ENCODE measurements around the gene PDZD2.

The PDZD2 gene

GRCh38 chr5:31702712-31703111 lies 63.8 kb downstream of the PDZD2 start:
- Histone ChIP-seq H4K20me1 (ENCODE audit: insufficient read depth, low read length) (no peaks in the 10 kb centered on the region), H3K9ac (ENCODE audit: low read depth, low read length) (no peak overlapping the region), H3K27ac (ENCODE audit: low read length) (no peak overlapping the region), H3K9me3 (ENCODE audit: insufficient read depth, low read length, severe bottlenecking) (no peaks in the 10 kb centered on the region), H3K79me2 (ENCODE audit: insufficient read depth, low read length) (no peaks in the 10 kb centered on the region), H3K36me3 (ENCODE audit: insufficient read depth, low read length) (no peaks in the 10 kb centered on the region), H3K4me2 (ENCODE audit: insufficient read depth, low read length) (no peak overlapping the region), H3K4me1 (ENCODE audit: insufficient read depth, low read length) (no peaks in the 10 kb centered on the region), H2AFZ (ENCODE audit: low read depth, low read length) (no peak overlapping the region), H3K27me3 (ENCODE audit: insufficient read depth, low read length, poor library complexity) (peaks cover 10% of the 10 kb centered on the region), H3K4me3 (ENCODE audit: low read depth in 1 of 2, low read length in 2 of 2) (no peak overlapping the region)
- no peak for DNase-seq
- ATAC-seq (ENCODE audit: insufficient read depth, low read depth), result no peak
- TF ChIP-seq CTCF (IDR thresholded peaks at IDR 0.05; ENCODE audit: borderline replicate concordance, extremely low read depth, low read length, poor library complexity, severe bottlenecking) (no peak), EZH2 (IDR thresholded peaks at IDR 0.05; ENCODE audit: borderline replicate concordance, low read depth, low read length, severe bottlenecking) (no peak)

- H3K9ac ChIP-seq (ENCODE audit: low read depth, low read length), result no peak overlapping the region
These were observed 64.8 kb downstream of the PDZD2 start for GRCh38 chr5:31703757-31704156.

GRCh38 chr5:31706186-31706585 lies 67.3 kb downstream of the PDZD2 start:
- no peak overlapping the region for H3K4me2 ChIP-seq (ENCODE audit: insufficient read depth, low read length)
- DNase-seq (no peak), ATAC-seq (ENCODE audit: insufficient read depth, low read depth) (no peak)
- no peaks in the 10 kb centered on the region for H4K20me1 ChIP-seq (ENCODE audit: insufficient read depth, low read length)
- H3K9me3 ChIP-seq (ENCODE audit: insufficient read depth, low read length, severe bottlenecking), result no peaks in the 10 kb centered on the region
- H3K4me3 ChIP-seq (ENCODE audit: low read depth in 1 of 2, low read length in 2 of 2), result no peak overlapping the region
- H3K4me1 ChIP-seq (ENCODE audit: insufficient read depth, low read length), result no peaks in the 10 kb centered on the region
- H3K27ac ChIP-seq (ENCODE audit: low read length), result no peak overlapping the region
- no peaks in the 10 kb centered on the region for H3K79me2 ChIP-seq (ENCODE audit: insufficient read depth, low read length)
- no peaks in the 10 kb centered on the region for H3K36me3 ChIP-seq (ENCODE audit: insufficient read depth, low read length)
- TF ChIP-seq CTCF (IDR thresholded peaks at IDR 0.05; ENCODE audit: borderline replicate concordance, extremely low read depth, low read length, poor library complexity, severe bottlenecking) (no peak), EZH2 (IDR thresholded peaks at IDR 0.05; ENCODE audit: borderline replicate concordance, low read depth, low read length, severe bottlenecking) (no peak)
- no peak overlapping the region for H3K9ac ChIP-seq (ENCODE audit: low read depth, low read length)
- no peak overlapping the region for H2AFZ ChIP-seq (ENCODE audit: low read depth, low read length)
- H3K27me3 ChIP-seq (ENCODE audit: insufficient read depth, low read length, poor library complexity), result peaks cover 5% of the 10 kb centered on the region

More at GRCh38 chr5:31703757-31704156, 64.8 kb downstream of the PDZD2 start:
- no peak for ATAC-seq (ENCODE audit: insufficient read depth, low read depth)
- H3K4me3 ChIP-seq (ENCODE audit: low read depth in 1 of 2, low read length in 2 of 2), result no peak overlapping the region
- H2AFZ ChIP-seq (ENCODE audit: low read depth, low read length), result no peak overlapping the region
- no peak for DNase-seq
- no peak overlapping the region for H3K27ac ChIP-seq (ENCODE audit: low read length)
- H3K4me2 ChIP-seq (ENCODE audit: insufficient read depth, low read length), result no peak overlapping the region
- no peaks in the 10 kb centered on the region for H3K9me3 ChIP-seq (ENCODE audit: insufficient read depth, low read length, severe bottlenecking)
- no peaks in the 10 kb centered on the region for H4K20me1 ChIP-seq (ENCODE audit: insufficient read depth, low read length)
- TF ChIP-seq EZH2 (IDR thresholded peaks at IDR 0.05; ENCODE audit: borderline replicate concordance, low read depth, low read length, severe bottlenecking) (no peak), CTCF (IDR thresholded peaks at IDR 0.05; ENCODE audit: borderline replicate concordance, extremely low read depth, low read length, poor library complexity, severe bottlenecking) (no peak)
- H3K4me1 ChIP-seq (ENCODE audit: insufficient read depth, low read length), result no peaks in the 10 kb centered on the region
- no peaks in the 10 kb centered on the region for H3K79me2 ChIP-seq (ENCODE audit: insufficient read depth, low read length)
- no peaks in the 10 kb centered on the region for H3K36me3 ChIP-seq (ENCODE audit: insufficient read depth, low read length)
- peaks cover 10% of the 10 kb centered on the region for H3K27me3 ChIP-seq (ENCODE audit: insufficient read depth, low read length, poor library complexity)

DNA sequence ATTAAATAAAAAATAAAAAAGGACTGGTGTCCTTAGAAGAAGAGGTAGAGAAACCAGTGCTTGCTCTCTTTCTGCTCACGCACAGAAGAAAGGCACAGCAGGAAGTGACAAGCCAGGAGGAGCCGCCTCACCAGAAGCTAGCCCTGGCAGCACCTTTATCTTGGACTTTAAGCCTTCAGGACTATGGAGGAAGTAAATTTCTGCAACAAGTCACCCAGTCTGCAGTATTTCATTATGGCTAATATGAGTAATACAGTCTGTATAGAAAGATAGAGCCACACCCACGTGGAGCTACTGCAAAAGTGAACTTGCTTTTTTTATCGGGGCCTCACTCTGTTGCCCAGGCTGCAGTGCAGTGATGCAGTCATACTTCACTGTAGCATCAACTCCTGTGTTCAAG lies 68.4 kb downstream of the PDZD2 start:
- Histone ChIP-seq H3K9me3 (ENCODE audit: insufficient read depth, low read length, severe bottlenecking) (no peaks in the 10 kb centered on the region), H3K27ac (ENCODE audit: low read length) (no peak overlapping the region), H3K9ac (ENCODE audit: low read depth, low read length) (no peak overlapping the region), H3K79me2 (ENCODE audit: insufficient read depth, low read length) (no peaks in the 10 kb centered on the region), H3K4me1 (ENCODE audit: insufficient read depth, low read length) (no peaks in the 10 kb centered on the region), H3K27me3 (ENCODE audit: insufficient read depth, low read length, poor library complexity) (no peaks in the 10 kb centered on the region), H2AFZ (ENCODE audit: low read depth, low read length) (no peak overlapping the region), H3K4me3 (ENCODE audit: low read depth in 1 of 2, low read length in 2 of 2) (no peak overlapping the region), H4K20me1 (ENCODE audit: insufficient read depth, low read length) (no peaks in the 10 kb centered on the region), H3K4me2 (ENCODE audit: insufficient read depth, low read length) (no peak overlapping the region), H3K36me3 (ENCODE audit: insufficient read depth, low read length) (no peaks in the 10 kb centered on the region)
- ATAC-seq (ENCODE audit: insufficient read depth, low read depth), result no peak
- no peak for TF ChIP-seq EZH2 (IDR thresholded peaks at IDR 0.05; ENCODE audit: borderline replicate concordance, low read depth, low read length, severe bottlenecking)
- TF ChIP-seq CTCF (IDR thresholded peaks at IDR 0.05; ENCODE audit: borderline replicate concordance, extremely low read depth, low read length, poor library complexity, severe bottlenecking), result no peak
- DNase-seq, result no peak
